Activated T-helper 17 cell treated with anti-CD3 and anti-CD28 coated beads, Interleukin-2, amount 50 U/mL, for 72 hours (primary cell): ENCODE data around the gene TMED8. TPM values are rescaled to one million over a fixed set of nuclear protein-coding genes. Genes with fewer than 3 reads are reported as not detected.
"Not testable (repeated sequence)": the region's sequence is repeated elsewhere in the genome, so short reads cannot be mapped to it uniquely, and the experiment has no call there.

Source experiments
- ATAC-seq: fragments of 150-1000 bp; cut with Tn5 transposase; replicated peaks from 2 replicates; pipeline ENCODE4 v1.10.0; 2021; ENCODE audit warnings: mild to moderate bottlenecking, moderate library complexity
- H3K27ac Mint-ChIP-seq: one replicate; pipeline ENCODE4 v1.8.0; 2022; ENCODE audit warnings: mixed read lengths
- H3K27me3 Mint-ChIP-seq: one replicate; pipeline ENCODE4 v1.8.0; 2022; ENCODE audit warnings: mixed read lengths
- H3K36me3 Mint-ChIP-seq: one replicate; pipeline ENCODE4 v1.8.0; 2022; ENCODE audit warnings: low read depth, mild to moderate bottlenecking, mixed read lengths
- H3K4me1 Mint-ChIP-seq: one replicate; pipeline ENCODE4 v1.8.0; 2022; ENCODE audit warnings: mixed read lengths
- H3K4me3 Mint-ChIP-seq: one replicate; pipeline ENCODE4 v1.8.0; 2022; ENCODE audit warnings: mild to moderate bottlenecking, mixed read lengths
- H3K9me3 Mint-ChIP-seq: one replicate; pipeline ENCODE4 v1.8.0; 2022; ENCODE audit warnings: mixed read lengths
- total RNA-seq, 2 donors: library from RNA; stranded (reverse); gene quantifications; one replicate each; pipeline ENCODE4 v1.2.3, GENCODE V29; 2022

Gene TMED8
- total RNA-seq, 2 donors from 2014 or later, result 33.2 to 45.1 TPM

GRCh38 chr14:77322250-77322902 is 54.5 kb downstream of the TMED8 start:
- Mint-ChIP-seq H3K27me3 (no peaks in the 10 kb centered on the region), H3K9me3 (no peaks in the 10 kb centered on the region), H3K4me1 (peaks cover 10% of the 10 kb centered on the region), H3K36me3 (no peaks in the 10 kb centered on the region), H3K4me3 (peak overlapping the region; percentile 94), H3K27ac (peak overlapping the region; percentile 97)
- no peak for ATAC-seq

GRCh38 chr14:77320238-77320935 is 56.5 kb downstream of the TMED8 start, which contains the start of gene POMT2:
TSS of gene POMT2 (minus strand) at chr14:77320883. CDS start at chr14:77320681, 202 bp downstream.
- H3K4me3 Mint-ChIP-seq, result peak within 1 kb of the TSS; percentile 94
- ATAC-seq, result peak; percentile 69
- no peaks in the 10 kb centered on the region for H3K9me3 Mint-ChIP-seq

GRCh38 chr14:77319422-77319821 is 57.5 kb downstream of the TMED8 start:
- Mint-ChIP-seq H3K36me3 (no peaks in the 10 kb centered on the region), H3K4me3 (peak overlapping the region; percentile 94), H3K4me1 (peaks cover 10% of the 10 kb centered on the region), H3K9me3 (no peaks in the 10 kb centered on the region), H3K27me3 (no peaks in the 10 kb centered on the region), H3K27ac (no peak overlapping the region)
- no peak for ATAC-seq

More at GRCh38 chr14:77320238-77320935, 56.5 kb downstream of the TMED8 start, which contains the start of gene POMT2:
- peak within 1 kb of the TSS; percentile 97 for H3K27ac Mint-ChIP-seq
- peaks cover 10% of the 10 kb centered on the region for H3K4me1 Mint-ChIP-seq
- no peaks in the 10 kb centered on the region for H3K36me3 Mint-ChIP-seq
- no peaks in the 10 kb centered on the region for H3K27me3 Mint-ChIP-seq

- not testable (repeated sequence) for H3K36me3 Mint-ChIP-seq, H3K27me3 Mint-ChIP-seq, H3K27ac Mint-ChIP-seq, H3K9me3 Mint-ChIP-seq, ATAC-seq
- Mint-ChIP-seq H3K4me1 (peaks cover 10% of the 10 kb centered on the region), H3K4me3 (peak overlapping the region; percentile 94)
Measured at GRCh38 chr14:77318756-77319155, 58.1 kb downstream of the TMED8 start.

- H3K4me3 Mint-ChIP-seq, result no peak overlapping the region
- H3K9me3 Mint-ChIP-seq, result no peaks in the 10 kb centered on the region
- H3K36me3 Mint-ChIP-seq, result no peaks in the 10 kb centered on the region
- H3K4me1 Mint-ChIP-seq, result peaks cover 10% of the 10 kb centered on the region
- no peak overlapping the region for H3K27ac Mint-ChIP-seq
- ATAC-seq, result no peak
- H3K27me3 Mint-ChIP-seq, result no peaks in the 10 kb centered on the region
Measured at GRCh38 chr14:77318006-77318553, 58.8 kb downstream of the TMED8 start.

- no peak overlapping the region for H3K4me3 Mint-ChIP-seq
- H3K9me3 Mint-ChIP-seq, result no peaks in the 10 kb centered on the region
- H3K36me3 Mint-ChIP-seq, result no peaks in the 10 kb centered on the region
- ATAC-seq, result no peak
- H3K27me3 Mint-ChIP-seq, result no peaks in the 10 kb centered on the region
- H3K27ac Mint-ChIP-seq, result no peak overlapping the region
- H3K4me1 Mint-ChIP-seq, result peaks cover 6% of the 10 kb centered on the region
Measured at GRCh38 chr14:77316872-77317301, 60.0 kb downstream of the TMED8 start.

GRCh38 chr14:77316195-77316505 is 60.7 kb downstream of the TMED8 start:
- H3K9me3 Mint-ChIP-seq, result no peaks in the 10 kb centered on the region
- H3K36me3 Mint-ChIP-seq, result no peaks in the 10 kb centered on the region
- H3K4me1 Mint-ChIP-seq, result peaks cover 5% of the 10 kb centered on the region
- H3K27me3 Mint-ChIP-seq, result no peaks in the 10 kb centered on the region
- no peak overlapping the region for H3K4me3 Mint-ChIP-seq
- H3K27ac Mint-ChIP-seq, result no peak overlapping the region
- ATAC-seq, result no peak

- H3K27ac Mint-ChIP-seq, result peak overlapping the region; percentile 59
- ATAC-seq, result no peak
- no peaks in the 10 kb centered on the region for H3K27me3 Mint-ChIP-seq
- H3K4me3 Mint-ChIP-seq, result no peak overlapping the region
- H3K9me3 Mint-ChIP-seq, result no peaks in the 10 kb centered on the region
- H3K4me1 Mint-ChIP-seq, result peaks cover 1% of the 10 kb centered on the region
- no peaks in the 10 kb centered on the region for H3K36me3 Mint-ChIP-seq
Measured at GRCh38 chr14:77314539-77315457, 62.1 kb downstream of the TMED8 start.

- Mint-ChIP-seq H3K27ac (peak overlapping the region; percentile 59), H3K9me3 (no peaks in the 10 kb centered on the region), H3K4me1 (no peaks in the 10 kb centered on the region), H3K36me3 (no peaks in the 10 kb centered on the region), H3K4me3 (no peak overlapping the region), H3K27me3 (no peaks in the 10 kb centered on the region)
- no peak for ATAC-seq
Measured at GRCh38 chr14:77314043-77314442, 62.9 kb downstream of the TMED8 start.

GRCh38 chr14:77313371-77313770 is 63.5 kb downstream of the TMED8 start:
- Mint-ChIP-seq H3K27me3 (no peaks in the 10 kb centered on the region), H3K36me3 (no peaks in the 10 kb centered on the region), H3K27ac (no peak overlapping the region), H3K4me1 (no peaks in the 10 kb centered on the region), H3K4me3 (no peak overlapping the region), H3K9me3 (no peaks in the 10 kb centered on the region)
- no peak for ATAC-seq

- H3K27me3 Mint-ChIP-seq, result no peaks in the 10 kb centered on the region
- H3K9me3 Mint-ChIP-seq, result no peaks in the 10 kb centered on the region
- H3K27ac Mint-ChIP-seq, result peak overlapping the region; percentile 72
- H3K4me1 Mint-ChIP-seq, result no peaks in the 10 kb centered on the region
- no peak for ATAC-seq
- H3K4me3 Mint-ChIP-seq, result no peak overlapping the region
- H3K36me3 Mint-ChIP-seq, result no peaks in the 10 kb centered on the region
Measured at GRCh38 chr14:77311217-77311616, 65.7 kb downstream of the TMED8 start.

GRCh38 chr14:77310026-77310425 is 66.9 kb downstream of the TMED8 start:
- no peak overlapping the region for H3K4me3 Mint-ChIP-seq

GRCh38 chr14:77309131-77309530 is 67.8 kb downstream of the TMED8 start:
- Mint-ChIP-seq H3K9me3 (no peaks in the 10 kb centered on the region), H3K4me3 (no peak overlapping the region), H3K27ac (no peak overlapping the region), H3K36me3 (no peaks in the 10 kb centered on the region), H3K4me1 (peaks cover 9% of the 10 kb centered on the region), H3K27me3 (no peaks in the 10 kb centered on the region)
- no peak for ATAC-seq

More at GRCh38 chr14:77310026-77310425, 66.9 kb downstream of the TMED8 start:
- ATAC-seq, result no peak
- Mint-ChIP-seq H3K36me3 (no peaks in the 10 kb centered on the region), H3K27ac (no peak overlapping the region), H3K27me3 (no peaks in the 10 kb centered on the region), H3K9me3 (no peaks in the 10 kb centered on the region), H3K4me1 (no peaks in the 10 kb centered on the region)

- no peak for ATAC-seq
- Mint-ChIP-seq H3K36me3 (peaks cover 8% of the 10 kb centered on the region), H3K27me3 (no peaks in the 10 kb centered on the region), H3K4me3 (no peak overlapping the region), H3K9me3 (no peaks in the 10 kb centered on the region), H3K27ac (peak overlapping the region; percentile 0), H3K4me1 (peaks cover 19% of the 10 kb centered on the region)
Measured at GRCh38 chr14:77306851-77307496, 69.9 kb downstream of the TMED8 start.
